Heart left ventricle (tissue), 13 donors: Measurements from ENCODE around the gene NUFIP2.

Source experiments
- CTCF ChIP-seq, 12 donors: fragments of 200-600 bp; sonication (generic) in 4 of 12; IDR thresholded peaks; one replicate each; pipeline versions ENCODE4 v1.5.0 to v1.8.0; 2018 to 2022; ENCODE audit warnings: antibody characterized with exemption in 12 of 12, mild to moderate bottlenecking in 5 of 12
- POLR2A ChIP-seq, 2 donors: fragments of 450-650 bp; IDR thresholded peaks; one replicate each; pipeline ENCODE4 v1.6.1; 2017; ENCODE audit warnings: antibody characterized with exemption in 2 of 2, mild to moderate bottlenecking in 2 of 2, moderate library complexity in 2 of 2
- donor health status: ischemic (EF 13 %, LVEDD 7.1; RV severe dilation, severe dysfunction).
- donor health status: DM: no; HTN: yes; CAD: no.
- donor health status: DM: no; HTN: no; CAD: no.
- donor health status: ischemic (EF 25% LVEDD 6.9; RV normal size, moderate dysfunction).
- donor health status: ischemic (EF 25% LVEDD 5.7; RV mildly dilated, moderate dysfunction).
- donor health status: ischemic (EF 35%, LVEDD 5.7; RV mildly dilated, moderate dysfunction).
- donor health status: nonischemic (EF 11% LVEDD 7.7; RV severe dilation, severe dysfunction).
- donor health status: DM: yes; HTN: yes; CAD: no.
- donor health status: PGD.
- donor health status: ischemic (EF 29% LVEDD 5.4; RV normal size, mild dysfunction).
- donor health status: nonischemic (EF 23%, LVEDD 6.1; RV moderate dilation, normal function).

GRCh38 chr17:29247219-29247618 is 46.7 kb downstream of the NUFIP2 start:
- TF ChIP-seq CTCF (IDR thresholded peaks at IDR 0.05): no peak
- no peak for TF ChIP-seq POLR2A (IDR thresholded peaks at IDR 0.05)
